H1 (cell line): ENCODE measurements around the gene SLC19A1. TPM values are rescaled to one million over a fixed set of nuclear protein-coding genes. Genes with fewer than 3 reads are reported as not detected.

Source experiments
- CTCF ChIA-PET: fragments of 300-600 bp; sonication (Branson Sonifier 250); formaldehyde crosslinking; loops from one replicate; lab custom pipeline; 2021; ENCODE audit not compliant: partially characterized antibody; lab: Charles Lee
- POLR2A ChIA-PET: fragments of 300-600 bp; sonication (Branson Sonifier 250); formaldehyde crosslinking; loops from one replicate; lab custom pipeline; 2021; ENCODE audit warnings: inconsistent platforms; ENCODE audit not compliant: partially characterized antibody; lab: Charles Lee
- DNase-seq, 2 experiments: peaks; one replicate each; pipeline versions ENCODE4 v3.0.0 to v3.0.0-alpha.2; 2010 to 2022; ENCODE audit warnings: low spot score in 2 of 2, low read depth in 1 of 2, mixed read lengths in 1 of 2
- FAIRE-seq: peaks from 2 replicates; lab custom pipeline; 2011; peaks lifted over from hg19 to GRCh38; lab: Jason Lieb, UNC
- H2AFZ ChIP-seq: 2 replicates; pipeline ENCODE4 v1.8.1; 2012; ENCODE audit warnings: low read length, inconsistent platforms
- H2AK5ac ChIP-seq: 2 replicates; pipeline ENCODE4 v1.6.1; 2013; ENCODE audit warnings: low read depth, low read length
- H2BK120ac ChIP-seq: replicated peaks from 2 replicates; pipeline ENCODE3; 2013; ENCODE audit warnings: low read depth, low read length, inconsistent platforms
- H2BK12ac ChIP-seq: 2 replicates; pipeline ENCODE4 v1.6.1; 2013; ENCODE audit warnings: low read depth, low read length
- H2BK15ac ChIP-seq: 2 replicates; pipeline ENCODE4 v1.6.1; 2013; ENCODE audit warnings: low read length
- H2BK20ac ChIP-seq: 2 replicates; pipeline ENCODE4 v1.6.1; 2013; ENCODE audit warnings: low read length
- H2BK5ac ChIP-seq: 2 replicates; pipeline ENCODE4 v1.6.1; 2013; ENCODE audit warnings: low read depth, low read length
- H3K14ac ChIP-seq: 2 replicates; pipeline ENCODE4 v1.6.1; 2013; ENCODE audit warnings: inconsistent platforms; ENCODE audit not compliant: insufficient read length
- H3K18ac ChIP-seq: 2 replicates; pipeline ENCODE4 v1.6.1; 2013; ENCODE audit warnings: low read length; ENCODE audit errors: extremely low read depth
- H3K23ac ChIP-seq: 2 replicates; pipeline ENCODE4 v1.6.1; 2013; ENCODE audit warnings: inconsistent platforms; ENCODE audit not compliant: insufficient read length
- H3K23me2 ChIP-seq: 2 replicates; pipeline ENCODE4 v1.6.1; 2013; ENCODE audit warnings: low read depth, low read length
- H3K27ac ChIP-seq: 2 replicates; pipeline ENCODE4 v1.6.1; 2011; ENCODE audit warnings: low read depth, low read length, inconsistent platforms
- H3K27me3 ChIP-seq, 4 experiments: replicated peaks in 1 of 4; 1 replicate in 1 of 4; 2 replicates in 3 of 4; pipeline versions ENCODE4 v1.6.1 to v1.8.1; 2011 to 2013; ENCODE audit warnings: low read length in 3 of 4, mild to moderate bottlenecking in 3 of 4, inconsistent platforms in 2 of 4, mixed read lengths in 2 of 4, moderate library complexity in 1 of 4; ENCODE audit not compliant: control insufficient read depth in 3 of 4, insufficient read depth in 3 of 4; ENCODE audit errors: extremely low read depth in 1 of 4
- H3K36me3 ChIP-seq, 4 experiments: 2 replicates each; pipeline versions ENCODE4 v1.6.1 to v1.8.1; 2011 to 2013; ENCODE audit warnings: mild to moderate bottlenecking in 4 of 4, low read length in 3 of 4, moderate library complexity in 2 of 4, control low read depth in 1 of 4, inconsistent platforms in 1 of 4; ENCODE audit not compliant: insufficient read depth in 4 of 4, control insufficient read depth in 2 of 4
- H3K4ac ChIP-seq: replicated peaks from 2 replicates; pipeline ENCODE3; 2013; ENCODE audit warnings: low read length, low read depth, mixed read lengths, inconsistent platforms; ENCODE audit not compliant: insufficient read length
- H3K4me1 ChIP-seq, 4 experiments: replicated peaks in 1 of 4; 1 replicate in 1 of 4; 2 replicates in 3 of 4; pipeline versions ENCODE4 v1.6.1 to v1.8.1; 2011 to 2013; ENCODE audit warnings: low read length in 3 of 4, inconsistent platforms in 2 of 4, mixed read lengths in 1 of 4; ENCODE audit not compliant: insufficient read depth in 4 of 4, control insufficient read depth in 3 of 4
- H3K4me2 ChIP-seq, 2 experiments: 2 replicates each; pipeline versions ENCODE4 v1.6.1 to v1.8.1; 2011 to 2013; ENCODE audit warnings: low read depth in 2 of 2, low read length in 2 of 2, control low read depth in 1 of 2, inconsistent platforms in 1 of 2, mild to moderate bottlenecking in 1 of 2; ENCODE audit not compliant: insufficient read depth in 1 of 2
- H3K4me3 ChIP-seq, 4 experiments: fragments of 200-600, 300-600 bp in 1 of 4; sonication (generic), shearing (Covaris generic), sonication (Bioruptor Twin) in 1 of 4; 2 replicates each; pipeline versions ENCODE4 v1.5.1 to v1.8.1; 2011 to 2016; ENCODE audit warnings: low read length in 4 of 4, low read depth in 3 of 4, control low read depth in 2 of 4, inconsistent platforms in 2 of 4, mild to moderate bottlenecking in 2 of 4, mixed read lengths in 1 of 4, moderate library complexity in 1 of 4; ENCODE audit not compliant: insufficient read depth in 2 of 4; ENCODE audit errors: extremely low read depth in 1 of 4
- H3K56ac ChIP-seq: replicated peaks from 2 replicates; pipeline ENCODE3; 2013; ENCODE audit warnings: low read depth, mild to moderate bottlenecking, mixed read lengths, low read length, inconsistent platforms; ENCODE audit not compliant: insufficient read length
- H3K79me1 ChIP-seq: 2 replicates; pipeline ENCODE4 v1.6.1; 2013; ENCODE audit warnings: low read depth, low read length, control low read depth
- H3K79me2 ChIP-seq, 2 experiments: 2 replicates each; pipeline versions ENCODE4 v1.6.1 to v1.8.1; 2012 to 2013; ENCODE audit warnings: low read length in 2 of 2, mild to moderate bottlenecking in 2 of 2, inconsistent platforms in 1 of 2; ENCODE audit not compliant: insufficient read depth in 2 of 2, control insufficient read depth in 1 of 2
- H3K9ac ChIP-seq, 4 experiments: replicated peaks in 1 of 4; 1 replicate in 1 of 4; 2 replicates in 3 of 4; pipeline versions ENCODE4 v1.6.1 to v1.8.1; 2011 to 2013; ENCODE audit warnings: low read depth in 3 of 4, low read length in 3 of 4, control low read depth in 2 of 4, mild to moderate bottlenecking in 2 of 4, moderate library complexity in 2 of 4, inconsistent platforms in 1 of 4; ENCODE audit errors: extremely low read depth in 1 of 4
- H3K9me3 ChIP-seq, 2 experiments: 2 replicates each; pipeline versions ENCODE4 v1.6.1 to v1.8.1; 2012 to 2013; ENCODE audit warnings: mild to moderate bottlenecking in 2 of 2, moderate library complexity in 2 of 2, control low read depth in 1 of 2, inconsistent platforms in 1 of 2, low read depth in 1 of 2, low read length in 1 of 2, mixed read lengths in 1 of 2; ENCODE audit not compliant: insufficient read depth in 2 of 2
- H4K20me1 ChIP-seq, 2 experiments: replicated peaks in 1 of 2; 2 replicates each; pipeline versions ENCODE3 to v1.8.1; 2011 to 2013; ENCODE audit warnings: inconsistent platforms in 2 of 2, low read length in 2 of 2, mild to moderate bottlenecking in 1 of 2; ENCODE audit not compliant: insufficient read depth in 2 of 2, control insufficient read depth in 1 of 2
- H4K5ac ChIP-seq: 2 replicates; pipeline ENCODE4 v1.6.1; 2013; ENCODE audit warnings: low read length, low read depth, mixed read lengths, inconsistent platforms; ENCODE audit not compliant: insufficient read length
- H4K8ac ChIP-seq: 2 replicates; pipeline ENCODE4 v1.8.0; 2013; ENCODE audit warnings: mild to moderate bottlenecking, moderate library complexity, low read length, inconsistent platforms; ENCODE audit not compliant: insufficient read depth; ENCODE audit errors: extremely low read depth
- H4K91ac ChIP-seq: replicated peaks from 2 replicates; pipeline ENCODE3; 2013; ENCODE audit warnings: low read length, mixed read lengths, inconsistent platforms; ENCODE audit not compliant: insufficient read length
- CBX8 ChIP-seq: fragments of 300-800, 300-1000 bp; sonication (generic); IDR thresholded peaks from 2 replicates; pipeline ENCODE4 v1.7.1; 2016; ENCODE audit warnings: low read depth, low read length, borderline replicate concordance
- CHD1 ChIP-seq: IDR thresholded peaks from 2 replicates; pipeline ENCODE4 v1.6.1; 2012; ENCODE audit warnings: low read depth, low read length, improper control_type of control experiment
- POU5F1 ChIP-seq: IDR thresholded peaks from 2 replicates; pipeline ENCODE4 v1.6.1; 2011; ENCODE audit warnings: low read depth, mild to moderate bottlenecking, low read length, moderate library complexity
- RBBP5 ChIP-seq: IDR thresholded peaks from 2 replicates; pipeline ENCODE4 v1.7.1; 2012; ENCODE audit warnings: low read depth, mild to moderate bottlenecking, inconsistent platforms, low read length, moderate library complexity, borderline replicate concordance
- RFX5 ChIP-seq: IDR thresholded peaks from 2 replicates; pipeline ENCODE4 v1.6.1; 2011; ENCODE audit warnings: low read depth, low read length, improper control_type of control experiment, borderline replicate concordance
- RNF2 ChIP-seq: fragments of 200-900, 300-1000 bp; sonication (generic); IDR thresholded peaks from 2 replicates; pipeline ENCODE4 v1.7.1; 2016; ENCODE audit warnings: borderline replicate concordance, low read depth, mild to moderate bottlenecking, antibody characterized with exemption, low read length; ENCODE audit not compliant: poor library complexity, severe bottlenecking; ENCODE audit errors: missing control alignments
- SIX5 ChIP-seq: IDR thresholded peaks from 2 replicates; pipeline ENCODE4 v1.6.1; 2011; ENCODE audit warnings: mild to moderate bottlenecking, low read depth, low read length
- TAF7 ChIP-seq: optimal IDR thresholded peaks from 2 replicates; pipeline ENCODE3; 2011; ENCODE audit warnings: low read depth, mild to moderate bottlenecking, inconsistent platforms, low read length, moderate library complexity, borderline replicate concordance
- TBP ChIP-seq: IDR thresholded peaks from 2 replicates; pipeline ENCODE4 v1.6.1; 2011; ENCODE audit warnings: low read depth, low read length, improper control_type of control experiment
- TCF12 ChIP-seq: IDR thresholded peaks from 2 replicates; pipeline ENCODE4 v1.6.1; 2011; ENCODE audit warnings: low read depth, mild to moderate bottlenecking, low read length
- TEAD4 ChIP-seq: IDR thresholded peaks from 2 replicates; pipeline ENCODE4 v1.6.1; 2012; ENCODE audit warnings: low read depth, low read length, inconsistent platforms, mixed read lengths
- YY1 ChIP-seq: IDR thresholded peaks from 2 replicates; pipeline ENCODE4 v1.6.1; 2011; ENCODE audit warnings: low read depth, mild to moderate bottlenecking, low read length
- ZNF274 ChIP-seq: IDR thresholded peaks from 2 replicates; pipeline ENCODE4 v1.7.0; 2012; ENCODE audit warnings: low read length, borderline replicate concordance; ENCODE audit errors: extremely low read depth
- WGBS, 2 experiments: shearing (Covaris generic) in 1 of 2; methylation state at CpG; one replicate each; pipeline versions ENCODE4 v1.1.6 to v1.1.7; 2013 to 2015; ENCODE audit warnings: low lambda C conversion rate in 2 of 2, mixed read lengths in 2 of 2, inconsistent platforms in 1 of 2, low coverage in 1 of 2, missing lambda C conversion rate in 1 of 2; ENCODE audit not compliant: insufficient replicate concordance in 2 of 2, insufficient coverage in 1 of 2, insufficient read length in 1 of 2; ENCODE audit errors: extremely low coverage in 1 of 2, missing lambda C conversion rate in 1 of 2; 5-methylcytosine and 5-hydroxymethylcytosine counted together
- polyA plus RNA-seq, 7 experiments: library from polyadenylated mRNA; depleted of rRNA in 3 of 7; stranded (reverse) in 5 of 7; unstranded in 2 of 7; fragments of >200 nt in 5 of 7; fragments of 200-250 nt in 2 of 7; gene quantifications; 1 replicate in 5 of 7; 2 replicates in 1 of 7; 4 replicates in 1 of 7; pipeline versions ENCODE4 v1.2.1 to v1.2.3, GENCODE V29; 2011 to 2013; ENCODE audit warnings: missing spikeins in 2 of 7, mixed read lengths in 2 of 7
- total RNA-seq: library from RNA; stranded (reverse); fragmentation: NEBNext Ultra II Directional; extraction: Animal tissue kit (Norgen Biotek cat#: 25700); gene quantifications from 2 replicates; pipeline ENCODE4 v1.2.1, GENCODE V29; 2021

SLC19A1 gene
- total and polyA plus RNA-seq, 2 of the 8 experiments (the other 6 are each of a cell fraction or from before 2014, with no cell fraction given), result 31.6 to 43.8 TPM

GRCh38 chr21:45486443-45487160, 55.6 kb downstream of the SLC19A1 start:
- Histone ChIP-seq H3K14ac (no peak overlapping the region), H2AK5ac (no peak overlapping the region), H4K91ac (no peak overlapping the region), H3K79me1 (no peaks in the 10 kb centered on the region), H3K9ac (no peak overlapping the region), H4K20me1 (peaks cover 0 to 14% of the 10 kb centered on the region in 2 experiments), H3K36me3 (peaks cover 8 to 39% (median 24%) of the 10 kb centered on the region in 4 experiments), H2AFZ (no peak overlapping the region), H3K56ac (no peak overlapping the region), H4K8ac (peak overlapping the region; percentile 80; the same call in 1 of the 2 replicates), H3K27ac (no peak overlapping the region), H2BK120ac (no peak overlapping the region), H2BK12ac (no peak overlapping the region), H2BK15ac (no peak overlapping the region), H3K4ac (no peak overlapping the region), H3K27me3 (no peaks in the 10 kb centered on the region), H3K18ac (no peak overlapping the region), H2BK5ac (no peak overlapping the region), H3K4me3 (no peak overlapping the region), H3K23ac (no peak overlapping the region), H3K79me2 (no peaks in the 10 kb centered on the region), H3K4me1 (peaks cover 0 to 18% (median 14%) of the 10 kb centered on the region in 4 experiments; a peak in 6 of 7 replicates), H3K4me2 (no peak overlapping the region), H3K23me2 (no peaks in the 10 kb centered on the region), H3K9me3 (no peaks in the 10 kb centered on the region), H2BK20ac (no peak overlapping the region), H4K5ac (no peak overlapping the region)
- WGBS, 2 experiments, result 92% methylated on average over 22 of the region's 29 CpGs; no CpG with 5 or more reads in 1 of the 2 experiments
- ChIA-PET CTCF (interaction anchor here (0.6 to 1.1 kb wide), 4 partner anchors 8 to 507 kb away, joined by 3 to 4 read pairs (median 4); no protein-coding TSS in a partner anchor), POLR2A (no interaction called here)
- FAIRE-seq (no peak), DNase-seq (no peak)
- no peak for TF ChIP-seq POU5F1
- TF ChIP-seq CHD1, result no peak
- no peak for TF ChIP-seq TAF7
- no peak for TF ChIP-seq TEAD4
- TF ChIP-seq RNF2, result no peak
- no peak for TF ChIP-seq TCF12
- TF ChIP-seq SIX5, result no peak
- TF ChIP-seq ZNF274, result no peak
- no peak for TF ChIP-seq YY1
- TF ChIP-seq TBP, result no peak
- no peak for TF ChIP-seq RFX5
- no peak for TF ChIP-seq CBX8
- TF ChIP-seq RBBP5, result no peak
